ENCODE results near the gene TMEM43. TPM values are rescaled to one million over a fixed set of nuclear protein-coding genes. Genes with fewer than 3 reads are reported as not detected.

TMEM43 gene
- total RNA-seq, 6 experiments from 2014 or later: 9.3 to 16.8 (median 14.6) TPM

DNA sequence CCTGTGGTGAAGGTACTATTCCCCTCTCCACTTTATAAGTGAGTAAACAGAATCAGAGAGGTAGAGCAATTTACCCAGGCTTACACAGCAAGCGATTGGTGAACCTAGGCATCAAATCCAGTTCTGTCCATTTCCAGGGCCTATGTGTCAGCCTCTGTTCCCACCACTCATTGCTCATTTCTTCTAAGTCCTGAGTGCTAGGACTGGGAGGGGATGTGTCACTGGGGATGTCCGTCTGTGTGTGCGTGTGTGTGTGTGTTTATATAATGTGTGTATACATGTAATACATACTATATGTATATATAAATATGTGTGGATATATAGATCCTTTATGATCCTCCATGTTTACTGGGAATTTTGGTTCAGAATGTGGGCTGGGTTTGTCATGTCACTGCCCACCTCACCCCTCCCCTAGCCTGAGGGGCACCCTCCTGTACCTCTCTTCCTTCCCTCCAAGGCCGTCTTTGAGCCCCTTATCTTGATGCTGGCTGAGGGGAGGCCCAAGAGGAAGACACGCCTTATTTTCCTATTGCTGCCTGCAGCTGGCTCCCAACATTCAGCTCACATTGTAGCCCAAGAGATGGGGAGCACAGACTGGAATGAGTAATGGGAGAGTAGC lies 2.1 kb downstream of the TMEM43 start:
- H3K27ac ChIP-seq: no peak overlapping the region
- no peak overlapping the region for H3K4me3 ChIP-seq
- H3K4me1 ChIP-seq: peaks cover 0 to 25% (median 10%) of the 10 kb centered on the region in 4 donors
- peaks cover 0 to 23% (median 7%) of the 10 kb centered on the region in 4 donors for H3K36me3 ChIP-seq
- ATAC-seq (no peak), DNase-seq (peak in 1 of 3 donors; percentile 17)
- intact Hi-C loops (cut with DNase I): no loop called here
- no peak for TF ChIP-seq POLR2A (IDR thresholded peaks at IDR 0.05)
- TF ChIP-seq, protein P1, sequence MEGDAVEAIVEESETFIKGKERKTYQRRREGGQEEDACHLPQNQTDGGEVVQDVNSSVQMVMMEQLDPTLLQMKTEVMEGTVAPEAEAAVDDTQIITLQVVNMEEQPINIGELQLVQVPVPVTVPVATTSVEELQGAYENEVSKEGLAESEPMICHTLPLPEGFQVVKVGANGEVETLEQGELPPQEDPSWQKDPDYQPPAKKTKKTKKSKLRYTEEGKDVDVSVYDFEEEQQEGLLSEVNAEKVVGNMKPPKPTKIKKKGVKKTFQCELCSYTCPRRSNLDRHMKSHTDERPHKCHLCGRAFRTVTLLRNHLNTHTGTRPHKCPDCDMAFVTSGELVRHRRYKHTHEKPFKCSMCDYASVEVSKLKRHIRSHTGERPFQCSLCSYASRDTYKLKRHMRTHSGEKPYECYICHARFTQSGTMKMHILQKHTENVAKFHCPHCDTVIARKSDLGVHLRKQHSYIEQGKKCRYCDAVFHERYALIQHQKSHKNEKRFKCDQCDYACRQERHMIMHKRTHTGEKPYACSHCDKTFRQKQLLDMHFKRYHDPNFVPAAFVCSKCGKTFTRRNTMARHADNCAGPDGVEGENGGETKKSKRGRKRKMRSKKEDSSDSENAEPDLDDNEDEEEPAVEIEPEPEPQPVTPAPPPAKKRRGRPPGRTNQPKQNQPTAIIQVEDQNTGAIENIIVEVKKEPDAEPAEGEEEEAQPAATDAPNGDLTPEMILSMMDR (IDR thresholded peaks at IDR 0.05): no peak
- no peaks in the 10 kb centered on the region for H3K9me3 ChIP-seq
- 84% methylated on average over 5 of the region's 5 CpGs for WGBS (ENCODE audit: insufficient coverage, low coverage, low lambda C conversion rate, missing lambda C conversion rate)
- no peaks in the 10 kb centered on the region for H3K27me3 ChIP-seq

DNA sequence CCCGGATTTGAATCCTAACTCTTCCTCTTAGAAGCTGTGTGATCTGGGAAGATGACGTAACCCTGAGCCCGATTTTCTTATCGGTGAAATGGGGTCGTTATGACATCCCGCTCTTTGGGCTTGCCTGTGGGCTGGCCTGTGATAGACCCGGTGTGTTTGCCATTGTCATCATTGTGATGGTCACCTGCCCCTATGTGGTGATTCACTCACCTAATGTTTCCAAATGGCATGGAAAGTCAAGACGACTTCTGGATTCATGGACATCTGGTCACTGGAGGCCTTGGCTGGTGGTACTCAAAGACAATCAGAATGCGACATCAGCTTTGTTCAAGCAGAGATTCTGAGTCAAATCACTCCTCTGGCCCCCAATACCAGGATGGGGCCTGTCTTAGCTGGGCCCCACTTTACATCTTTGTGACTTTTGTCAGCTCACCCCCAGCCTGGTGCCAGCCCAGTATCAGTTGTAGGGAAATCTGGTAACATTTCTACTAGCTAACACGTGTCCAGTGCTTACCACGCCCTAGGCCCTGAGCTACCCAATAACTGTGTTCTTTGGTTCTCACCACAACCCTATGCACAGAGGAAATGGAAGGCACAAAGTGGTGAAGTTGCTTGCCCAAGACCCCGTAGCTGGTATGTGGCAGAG lies 2.8 kb downstream of the TMEM43 start:
- no peak overlapping the region for H3K4me3 ChIP-seq
- no peak for ATAC-seq
- TF ChIP-seq, protein P1 (IDR thresholded peaks at IDR 0.05): no peak
- TF ChIP-seq POLR2A (IDR thresholded peaks at IDR 0.05): no peak
- no peaks in the 10 kb centered on the region for H3K27me3 ChIP-seq
- no peak overlapping the region for H3K27ac ChIP-seq
- peaks cover 0 to 25% (median 10%) of the 10 kb centered on the region in 4 donors for H3K4me1 ChIP-seq
- intact Hi-C loops (cut with DNase I): no loop called here
- peaks cover 0 to 28% (median 11%) of the 10 kb centered on the region in 4 donors for H3K36me3 ChIP-seq
- DNase-seq: peak in 1 of 3 donors; percentile 9
- 77% methylated on average over 10 of the region's 12 CpGs for WGBS (ENCODE audit: insufficient coverage, low coverage, low lambda C conversion rate, missing lambda C conversion rate)
- no peaks in the 10 kb centered on the region for H3K9me3 ChIP-seq

DNA sequence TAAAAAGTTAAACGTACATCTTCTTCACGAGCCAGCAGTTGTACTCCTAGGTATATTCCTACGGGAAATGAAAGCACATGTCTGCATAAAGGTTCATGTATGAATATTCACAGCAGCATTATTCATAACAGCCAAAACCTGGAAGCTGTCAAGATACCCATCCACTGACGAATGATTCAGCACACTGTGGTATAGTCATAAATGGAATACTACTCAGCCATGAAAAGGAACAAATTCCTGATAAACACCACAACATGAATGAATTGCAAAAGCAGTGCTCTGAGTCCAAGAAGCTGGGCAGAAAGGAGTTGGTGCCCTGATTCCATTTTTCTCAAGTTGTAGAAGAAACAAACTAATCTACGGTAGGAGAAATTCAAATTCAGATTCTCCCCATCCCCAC lies 3.9 kb downstream of the TMEM43 start:
- TF ChIP-seq, protein P1 (IDR thresholded peaks at IDR 0.05): no peak
- no peak for TF ChIP-seq POLR2A (IDR thresholded peaks at IDR 0.05)
- Histone ChIP-seq H3K36me3 (peaks cover 0 to 38% (median 11%) of the 10 kb centered on the region in 4 donors), H3K4me3 (no peak overlapping the region), H3K9me3 (no peaks in the 10 kb centered on the region), H3K27me3 (no peaks in the 10 kb centered on the region), H3K27ac (no peak overlapping the region), H3K4me1 (peaks cover 0 to 17% (median 6%) of the 10 kb centered on the region in 4 donors)
- intact Hi-C loops (cut with DNase I): no loop called here
- WGBS (ENCODE audit: insufficient coverage, low coverage, low lambda C conversion rate, missing lambda C conversion rate): 98% methylated on average over 5 of the region's 5 CpGs
- DNase-seq: no peak
- no peak for ATAC-seq

DNA sequence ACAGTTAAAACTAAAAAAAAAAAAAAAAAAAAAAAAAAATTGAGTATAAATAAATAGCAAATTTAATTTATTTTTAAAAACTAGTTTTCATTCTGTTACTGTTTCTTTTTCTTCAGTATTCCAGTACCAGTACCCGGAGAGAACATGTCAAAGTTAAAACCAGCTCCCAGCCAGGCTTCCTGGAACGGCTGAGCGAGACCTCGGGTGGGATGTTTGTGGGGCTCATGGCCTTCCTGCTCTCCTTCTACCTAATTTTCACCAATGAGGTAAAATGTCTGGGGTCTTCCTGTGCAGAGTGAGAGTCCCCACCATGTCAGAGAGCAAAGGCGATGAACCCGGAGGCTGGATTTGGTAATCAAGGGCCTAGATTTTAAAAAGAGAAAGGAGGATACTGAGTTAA lies 4.4 kb downstream of the TMEM43 start:
- intact Hi-C loops (cut with DNase I): no loop called here
- no peak for ATAC-seq

More for the DNA sequence above, 4.4 kb downstream of the TMEM43 start:
- TF ChIP-seq POLR2A (IDR thresholded peaks at IDR 0.05): no peak
- TF ChIP-seq, protein P1 (IDR thresholded peaks at IDR 0.05): no peak
- Histone ChIP-seq H3K4me3 (no peak overlapping the region), H3K27ac (no peak overlapping the region), H3K36me3 (peaks cover 0 to 43% (median 11%) of the 10 kb centered on the region in 4 donors), H3K9me3 (no peaks in the 10 kb centered on the region), H3K27me3 (no peaks in the 10 kb centered on the region), H3K4me1 (peaks cover 0 to 15% (median 6%) of the 10 kb centered on the region in 4 donors)
- DNase-seq: peak in 1 of 3 donors; percentile 25
- 93% methylated on average over 6 of the region's 6 CpGs for whole genome bisulfite sequencing (ENCODE audit: insufficient coverage, low coverage, low lambda C conversion rate, missing lambda C conversion rate)
